GM21717 (cell line): ENCODE results near the gene GNB1.
"Not testable (repeated sequence)": the region's sequence is repeated elsewhere in the genome, so short reads cannot be mapped to it uniquely, and the experiment has no call there.

Source experiments
- ATAC-seq: cut with Tn5 transposase; IDR thresholded peaks from one replicate; pipeline ENCODE4 v1.9.1; 2021; ENCODE audit warnings: mild to moderate bottlenecking, moderate library complexity; ENCODE audit not compliant: unreplicated experiment

GNB1 gene

GRCh38 chr1:1892079-1892762, 1.3 kb upstream of the GNB1 start:
- ATAC-seq = no peak

GRCh38 chr1:1891349-1892078, 627 bp upstream of the GNB1 start:
- no peak for ATAC-seq

GRCh38 chr1:1889847-1890505, 911 bp downstream of the GNB1 start:
- ATAC-seq = peak; percentile 33

- no peak for ATAC-seq
Observed at GRCh38 chr1:1889090-1889750, 1.7 kb downstream of the GNB1 start.

GRCh38 chr1:1883890-1884289, 7.0 kb downstream of the GNB1 start:
- ATAC-seq = not testable (repeated sequence)

GRCh38 chr1:1883092-1883873, 7.6 kb downstream of the GNB1 start:
- no peak for ATAC-seq

- ATAC-seq = no peak
Observed at GRCh38 chr1:1881727-1882126, 9.2 kb downstream of the GNB1 start.

- no peak for ATAC-seq
Observed at GRCh38 chr1:1880617-1881312, 10.1 kb downstream of the GNB1 start.

GRCh38 chr1:1879942-1880341, 10.9 kb downstream of the GNB1 start:
- no peak for ATAC-seq

- no peak for ATAC-seq
Observed at GRCh38 chr1:1877865-1878436, 12.9 kb downstream of the GNB1 start.

GRCh38 chr1:1876335-1876930, 14.5 kb downstream of the GNB1 start:
- ATAC-seq = no peak

GRCh38 chr1:1875932-1876331, 15.0 kb downstream of the GNB1 start:
- no peak for ATAC-seq

GRCh38 chr1:1874901-1875300, 16.0 kb downstream of the GNB1 start:
- no peak for ATAC-seq

- ATAC-seq = no peak
Observed at GRCh38 chr1:1873186-1873585, 17.7 kb downstream of the GNB1 start.

GRCh38 chr1:1872329-1872994, 18.4 kb downstream of the GNB1 start:
- ATAC-seq = no peak

- no peak for ATAC-seq
Observed at GRCh38 chr1:1869469-1869868, 21.4 kb downstream of the GNB1 start.

GRCh38 chr1:1867164-1867563, 23.7 kb downstream of the GNB1 start:
- ATAC-seq = no peak

GRCh38 chr1:1862905-1863547, 27.9 kb downstream of the GNB1 start:
- ATAC-seq = no peak
